Liver (tissue), 9 donors: Measurements from ENCODE around the gene ASPSCR1. TPM values are rescaled to one million over a fixed set of nuclear protein-coding genes. Genes with fewer than 3 reads are reported as not detected.

Experiments used
- DNase-seq: peaks from one replicate; pipeline ENCODE4 v3.0.0-alpha.2; 2017; ENCODE audit warnings: low spot score
- H3K27ac ChIP-seq, 2 donors: one replicate each; pipeline ENCODE4 v1.7.0; 2013; ENCODE audit warnings: inconsistent platforms in 2 of 2, low read length in 2 of 2, control low read depth in 1 of 2, low read depth in 1 of 2, mild to moderate bottlenecking in 1 of 2
- H3K27me3 ChIP-seq, 4 donors: one replicate each; pipeline versions ENCODE4 v1.6.1 to v1.7.0; 2013; ENCODE audit warnings: low read length in 3 of 4, inconsistent platforms in 1 of 4, mild to moderate bottlenecking in 1 of 4, moderate library complexity in 1 of 4; ENCODE audit not compliant: control insufficient read depth in 4 of 4, insufficient read depth in 4 of 4
- H3K36me3 ChIP-seq, 4 donors: one replicate each; pipeline versions ENCODE4 v1.6.1 to v1.7.0; 2013; ENCODE audit warnings: low read length in 3 of 4, mild to moderate bottlenecking in 3 of 4, low read depth in 1 of 4, moderate library complexity in 1 of 4; ENCODE audit not compliant: control insufficient read depth in 4 of 4, insufficient read depth in 3 of 4
- H3K4me1 ChIP-seq, 4 donors: one replicate each; pipeline versions ENCODE4 v1.6.1 to v1.7.0; 2013; ENCODE audit warnings: low read length in 3 of 4, mild to moderate bottlenecking in 3 of 4, moderate library complexity in 1 of 4; ENCODE audit not compliant: control insufficient read depth in 4 of 4, insufficient read depth in 4 of 4
- H3K4me3 ChIP-seq, 3 donors: one replicate each; pipeline versions ENCODE4 v1.6.1 to v1.7.0; 2013; ENCODE audit warnings: low read length in 3 of 3, control low read depth in 1 of 3, low read depth in 1 of 3, mild to moderate bottlenecking in 1 of 3
- H3K9ac ChIP-seq, 2 donors: one replicate each; pipeline ENCODE4 v1.7.0; 2013; ENCODE audit warnings: low read length in 2 of 2, mild to moderate bottlenecking in 2 of 2, moderate library complexity in 2 of 2, control low read depth in 1 of 2, low read depth in 1 of 2
- H3K9me3 ChIP-seq, 4 donors: one replicate each; pipeline versions ENCODE4 v1.6.1 to v1.7.0; 2013; ENCODE audit warnings: low read length in 3 of 4; ENCODE audit not compliant: control insufficient read depth in 4 of 4
- CTCF ChIP-seq: fragments of 150-350 bp; IDR thresholded peaks from 2 replicates; pipeline ENCODE4 v1.5.1; 2017; ENCODE audit warnings: improper control_type of control experiment, low read depth, low read length; ENCODE audit not compliant: missing input control
- EGR1 ChIP-seq, 2 donors: IDR thresholded peaks; 2 replicates each; pipeline ENCODE4 v1.6.1; 2016 to 2018; ENCODE audit warnings: antibody characterized with exemption in 2 of 2, low read depth in 2 of 2
- FOXA1 ChIP-seq: IDR thresholded peaks from 2 replicates; pipeline ENCODE4 v1.6.1; 2016; ENCODE audit warnings: antibody characterized with exemption
- FOXA2 ChIP-seq: IDR thresholded peaks from 2 replicates; pipeline ENCODE4 v1.6.1; 2016; ENCODE audit warnings: antibody characterized with exemption
- HNF4A ChIP-seq, 2 donors: conservative IDR thresholded peaks; 2 replicates each; pipeline ENCODE4 v1.6.1; 2016; ENCODE audit warnings: antibody characterized with exemption in 2 of 2, mild to moderate bottlenecking in 2 of 2
- HNF4G ChIP-seq: IDR thresholded peaks from 2 replicates; pipeline ENCODE4 v1.6.1; 2016; ENCODE audit warnings: antibody characterized with exemption
- NR2F2 ChIP-seq: IDR thresholded peaks from 2 replicates; pipeline ENCODE4 v1.6.1; 2016; ENCODE audit warnings: antibody characterized with exemption
- RAD21 ChIP-seq, 2 donors: IDR thresholded peaks; 2 replicates each; pipeline ENCODE4 v1.6.1; 2016; ENCODE audit warnings: antibody characterized with exemption in 2 of 2, mild to moderate bottlenecking in 2 of 2
- REST ChIP-seq: IDR thresholded peaks from 2 replicates; pipeline ENCODE4 v1.6.1; 2016; ENCODE audit warnings: antibody characterized with exemption, mild to moderate bottlenecking
- RXRA ChIP-seq, 2 donors: IDR thresholded peaks; 2 replicates each; pipeline ENCODE4 v1.6.1; 2017 to 2018; ENCODE audit warnings: antibody characterized with exemption in 2 of 2, mild to moderate bottlenecking in 1 of 2
- SP1 ChIP-seq: IDR thresholded peaks from 2 replicates; pipeline ENCODE4 v1.6.1; 2018; ENCODE audit warnings: antibody characterized with exemption, mild to moderate bottlenecking
- TAF1 ChIP-seq: conservative IDR thresholded peaks from 2 replicates; pipeline ENCODE4 v1.6.1; 2016; ENCODE audit warnings: antibody characterized with exemption, mild to moderate bottlenecking
- WGBS: extraction: QIAGEN DNeasy Blood & Tissue Kit; methylation state at CpG from one replicate; pipeline ENCODE4 v1.1.7; 2013; 5-methylcytosine and 5-hydroxymethylcytosine counted together
- polyA plus RNA-seq, 2 donors: library from polyadenylated mRNA; stranded (reverse) in 1 of 2; unstranded in 1 of 2; fragments of 200-250 nt in 1 of 2; fragments of >200 nt in 1 of 2; fragmentation: Nextera tagmentation in 1 of 2; extraction: Ambion mirVana in 1 of 2; gene quantifications; one replicate each; pipeline versions ENCODE4 v1.2.1 to v1.2.3, GENCODE V29; 2013 to 2015
- total RNA-seq, 2 donors: library from RNA; depleted of rRNA; stranded (reverse); fragments of >200 nt; gene quantifications; one replicate each; pipeline ENCODE4 v1.2.3, GENCODE V29; 2014
- TF ChIP-seq, protein P1 (sequence below): IDR thresholded peaks from 2 replicates; pipeline ENCODE4 v1.6.1; 2016; ENCODE audit warnings: antibody characterized with exemption
- TF ChIP-seq, protein P2 (sequence below): IDR thresholded peaks from 2 replicates; pipeline ENCODE4 v1.6.1; 2016; ENCODE audit warnings: antibody characterized with exemption
- donor health status: healthy.
- donor health status: healthy.
- donor health status: healthy.
- donor health status: healthy.
- donor health status: healthy.

Gene ASPSCR1
- total and polyA plus RNA-seq, 4 donors = 17.8 to 26.2 (median 20.4) TPM

- 88% methylated on average over 17 of the region's 17 CpGs for WGBS
- no peak for DNase-seq
- TF ChIP-seq FOXA2 = no peak
- no peak for TF ChIP-seq HNF4G
- TF ChIP-seq EGR1 (IDR thresholded peaks at IDR 0.05; ENCODE audit: low read depth in 2 of 2) = no peak
- TF ChIP-seq FOXA1 = no peak
- no peak for TF ChIP-seq HNF4A (conservative IDR thresholded peaks at IDR 0.05)
- TF ChIP-seq REST = no peak
- no peak for TF ChIP-seq RXRA (IDR thresholded peaks at IDR 0.05)
- no peak for TF ChIP-seq SP1
- no peak for TF ChIP-seq CTCF
- TF ChIP-seq, protein P1, sequence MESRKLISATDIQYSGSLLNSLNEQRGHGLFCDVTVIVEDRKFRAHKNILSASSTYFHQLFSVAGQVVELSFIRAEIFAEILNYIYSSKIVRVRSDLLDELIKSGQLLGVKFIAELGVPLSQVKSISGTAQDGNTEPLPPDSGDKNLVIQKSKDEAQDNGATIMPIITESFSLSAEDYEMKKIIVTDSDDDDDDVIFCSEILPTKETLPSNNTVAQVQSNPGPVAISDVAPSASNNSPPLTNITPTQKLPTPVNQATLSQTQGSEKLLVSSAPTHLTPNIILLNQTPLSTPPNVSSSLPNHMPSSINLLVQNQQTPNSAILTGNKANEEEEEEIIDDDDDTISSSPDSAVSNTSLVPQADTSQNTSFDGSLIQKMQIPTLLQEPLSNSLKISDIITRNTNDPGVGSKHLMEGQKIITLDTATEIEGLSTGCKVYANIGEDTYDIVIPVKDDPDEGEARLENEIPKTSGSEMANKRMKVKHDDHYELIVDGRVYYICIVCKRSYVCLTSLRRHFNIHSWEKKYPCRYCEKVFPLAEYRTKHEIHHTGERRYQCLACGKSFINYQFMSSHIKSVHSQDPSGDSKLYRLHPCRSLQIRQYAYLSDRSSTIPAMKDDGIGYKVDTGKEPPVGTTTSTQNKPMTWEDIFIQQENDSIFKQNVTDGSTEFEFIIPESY = no peak
- no peak for TF ChIP-seq NR2F2
These were observed 28.6 kb upstream of the ASPSCR1 start for GRCh38 chr17:81948635-81949378.

GRCh38 chr17:81950501-81950900, 26.9 kb upstream of the ASPSCR1 start:
- DNase-seq = no peak
- H3K9me3 ChIP-seq = no peaks in the 10 kb centered on the region
- no peak overlapping the region for H3K9ac ChIP-seq
- 85% methylated on average over 15 of the region's 15 CpGs for WGBS
- TF ChIP-seq CTCF (no peak), FOXA2 (no peak), TAF1 (no peak), HNF4G (no peak), REST (no peak), RAD21 (IDR thresholded peaks at IDR 0.05) (no peak)
- TF ChIP-seq, protein P2, sequence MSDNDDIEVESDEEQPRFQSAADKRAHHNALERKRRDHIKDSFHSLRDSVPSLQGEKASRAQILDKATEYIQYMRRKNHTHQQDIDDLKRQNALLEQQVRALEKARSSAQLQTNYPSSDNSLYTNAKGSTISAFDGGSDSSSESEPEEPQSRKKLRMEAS = no peak
- H3K36me3 ChIP-seq = no peaks in the 10 kb centered on the region
- no peak overlapping the region for H3K27ac ChIP-seq
- no peaks in the 10 kb centered on the region for H3K27me3 ChIP-seq
- H3K4me1 ChIP-seq = no peaks in the 10 kb centered on the region
- H3K4me3 ChIP-seq = no peak overlapping the region

More at GRCh38 chr17:81948635-81949378, 28.6 kb upstream of the ASPSCR1 start:
- H3K4me1 ChIP-seq = no peaks in the 10 kb centered on the region
- H3K9ac ChIP-seq = no peak overlapping the region
- H3K4me3 ChIP-seq = no peak overlapping the region
- H3K36me3 ChIP-seq = no peaks in the 10 kb centered on the region
- H3K27ac ChIP-seq = no peak overlapping the region
- H3K27me3 ChIP-seq = no peaks in the 10 kb centered on the region
- no peaks in the 10 kb centered on the region for H3K9me3 ChIP-seq
